ENCODE measurements around the gene BLZF1.
A peak's percentile ranks its signal among the peaks of the same experiment; 100 is the strongest.
"Not testable (repeated sequence)": the region's sequence is repeated elsewhere in the genome, so short reads cannot be mapped to it uniquely, and the experiment has no call there.

Gene BLZF1

GRCh38 chr1:169367686-169368405 is at the start of gene BLZF1, which contains the start of gene NME7:
Gene BLZF1 (plus strand): TSS chr1:169368195. CDS start chr1:169369523, 1,328 bp downstream.
Gene NME7 (minus strand): TSS chr1:169367797. CDS start chr1:169367710, 87 bp downstream.
- Histone ChIP-seq H3K9me3 (no peaks in the 10 kb centered on the region), H3K4me1 (no peaks in the 10 kb centered on the region), H3K36me3 (replicated peaks) (peaks cover 10% of the 10 kb centered on the region; the same call in 1 of the 2 replicates), H3K27me3 (ENCODE audit: low read depth) (no peaks in the 10 kb centered on the region), H3K4me3 (peak within 1 kb of the TSS; percentile 78)
- in situ Hi-C loops (cut with MboI; ENCODE audit: low sequenced_read_pairs), result loop anchor here (25.0 kb wide), 1 partner anchor 256 kb away; the partner anchor contains the start of gene ATP1B1
- DNase-seq (ENCODE audit: low spot score in 2 of 2), result peak; percentile 94 to 98

GRCh38 chr1:169318536-169319244 is 49.3 kb upstream of the BLZF1 start:
- Histone ChIP-seq H3K27me3 (ENCODE audit: low read depth) (no peaks in the 10 kb centered on the region), H3K4me3 (no peak overlapping the region), H3K36me3 (replicated peaks) (no peaks in the 10 kb centered on the region), H3K4me1 (no peaks in the 10 kb centered on the region), H3K9me3 (no peaks in the 10 kb centered on the region)
- in situ Hi-C loops (cut with MboI; ENCODE audit: low sequenced_read_pairs), result no loop called here
- DNase-seq (ENCODE audit: low spot score in 2 of 2), result no peak

GRCh38 chr1:169321539-169321938 is 46.5 kb upstream of the BLZF1 start:
- no peak overlapping the region for H3K4me3 ChIP-seq

GRCh38 chr1:169322138-169322537 is 45.9 kb upstream of the BLZF1 start:
- H3K36me3 ChIP-seq (replicated peaks), result no peaks in the 10 kb centered on the region
- no peak overlapping the region for H3K4me3 ChIP-seq
- H3K27me3 ChIP-seq (ENCODE audit: low read depth), result no peaks in the 10 kb centered on the region
- in situ Hi-C loops (cut with MboI; ENCODE audit: low sequenced_read_pairs), result no loop called here
- peaks cover 7% of the 10 kb centered on the region for H3K4me1 ChIP-seq
- no peaks in the 10 kb centered on the region for H3K9me3 ChIP-seq
- DNase-seq (ENCODE audit: low spot score in 2 of 2), result no peak

More at GRCh38 chr1:169321539-169321938, 46.5 kb upstream of the BLZF1 start:
- no peaks in the 10 kb centered on the region for H3K36me3 ChIP-seq (replicated peaks)
- H3K4me1 ChIP-seq, result peaks cover 7% of the 10 kb centered on the region
- in situ Hi-C loops (cut with MboI; ENCODE audit: low sequenced_read_pairs), result no loop called here
- no peaks in the 10 kb centered on the region for H3K9me3 ChIP-seq
- H3K27me3 ChIP-seq (ENCODE audit: low read depth), result no peaks in the 10 kb centered on the region
- no peak for DNase-seq (ENCODE audit: low spot score in 2 of 2)

- Histone ChIP-seq H3K4me3 (no peak overlapping the region), H3K9me3 (no peaks in the 10 kb centered on the region), H3K4me1 (peaks cover 7% of the 10 kb centered on the region), H3K27me3 (ENCODE audit: low read depth) (no peaks in the 10 kb centered on the region), H3K36me3 (replicated peaks) (no peaks in the 10 kb centered on the region)
- peak in 1 of 2 experiments; percentile 29 for DNase-seq (ENCODE audit: low spot score in 2 of 2)
- in situ Hi-C loops (cut with MboI; ENCODE audit: low sequenced_read_pairs), result loop anchor here (25.0 kb wide), 1 partner anchor 713 kb away; no protein-coding TSS in a partner anchor
These were observed 42.9 kb upstream of the BLZF1 start for GRCh38 chr1:169325117-169325516.

- no peaks in the 10 kb centered on the region for H3K9me3 ChIP-seq
- in situ Hi-C loops (cut with MboI; ENCODE audit: low sequenced_read_pairs), result loop anchor here (25.0 kb wide), 1 partner anchor 714 kb away; no protein-coding TSS in a partner anchor
- DNase-seq (ENCODE audit: low spot score in 2 of 2), result no peak
- H3K4me3 ChIP-seq, result no peak overlapping the region
- no peaks in the 10 kb centered on the region for H3K36me3 ChIP-seq (replicated peaks)
- no peaks in the 10 kb centered on the region for H3K27me3 ChIP-seq (ENCODE audit: low read depth)
- peaks cover 7% of the 10 kb centered on the region for H3K4me1 ChIP-seq
These were observed 41.6 kb upstream of the BLZF1 start for GRCh38 chr1:169326261-169326955.

- peaks cover 7% of the 10 kb centered on the region for H3K4me1 ChIP-seq
- no peak for DNase-seq (ENCODE audit: low spot score in 2 of 2)
- in situ Hi-C loops (cut with MboI; ENCODE audit: low sequenced_read_pairs), result loop anchor here (25.0 kb wide), 1 partner anchor 715 kb away; no protein-coding TSS in a partner anchor
These were observed 41.1 kb upstream of the BLZF1 start for GRCh38 chr1:169326956-169327268.

GRCh38 chr1:169327875-169328274 is 40.1 kb upstream of the BLZF1 start:
- H3K4me1 ChIP-seq, result peaks cover 7% of the 10 kb centered on the region
- H3K9me3 ChIP-seq, result no peaks in the 10 kb centered on the region
- no peak for DNase-seq (ENCODE audit: low spot score in 2 of 2)
- no peak overlapping the region for H3K4me3 ChIP-seq
- no peaks in the 10 kb centered on the region for H3K36me3 ChIP-seq (replicated peaks)
- no peaks in the 10 kb centered on the region for H3K27me3 ChIP-seq (ENCODE audit: low read depth)
- in situ Hi-C loops (cut with MboI; ENCODE audit: low sequenced_read_pairs), result loop anchor here (25.0 kb wide), 1 partner anchor 716 kb away; no protein-coding TSS in a partner anchor

More at GRCh38 chr1:169326956-169327268, 41.1 kb upstream of the BLZF1 start:
- H3K4me3 ChIP-seq, result no peak overlapping the region
- H3K9me3 ChIP-seq, result no peaks in the 10 kb centered on the region
- no peaks in the 10 kb centered on the region for H3K27me3 ChIP-seq (ENCODE audit: low read depth)
- no peaks in the 10 kb centered on the region for H3K36me3 ChIP-seq (replicated peaks)

- Histone ChIP-seq H3K9me3 (no peaks in the 10 kb centered on the region), H3K4me1 (peaks cover 1% of the 10 kb centered on the region), H3K36me3 (replicated peaks) (no peaks in the 10 kb centered on the region), H3K27me3 (ENCODE audit: low read depth) (no peaks in the 10 kb centered on the region), H3K4me3 (no peak overlapping the region)
- no peak for DNase-seq (ENCODE audit: low spot score in 2 of 2)
- in situ Hi-C loops (cut with MboI; ENCODE audit: low sequenced_read_pairs), result loop anchor here (25.0 kb wide), 1 partner anchor 717 kb away; no protein-coding TSS in a partner anchor
These were observed 38.6 kb upstream of the BLZF1 start for GRCh38 chr1:169329383-169329782.

GRCh38 chr1:169330927-169331326 is 37.1 kb upstream of the BLZF1 start:
- H3K4me3 ChIP-seq, result no peak overlapping the region
- in situ Hi-C loops (cut with MboI; ENCODE audit: low sequenced_read_pairs), result loop anchor here (25.0 kb wide), 1 partner anchor 719 kb away; no protein-coding TSS in a partner anchor
- H3K9me3 ChIP-seq, result no peaks in the 10 kb centered on the region
- no peaks in the 10 kb centered on the region for H3K4me1 ChIP-seq
- DNase-seq (ENCODE audit: low spot score in 2 of 2), result no peak
- H3K36me3 ChIP-seq (replicated peaks), result no peaks in the 10 kb centered on the region
- H3K27me3 ChIP-seq (ENCODE audit: low read depth), result no peaks in the 10 kb centered on the region

- H3K9me3 ChIP-seq; H3K27me3 ChIP-seq (ENCODE audit: low read depth); DNase-seq (ENCODE audit: low spot score in 2 of 2); H3K36me3 ChIP-seq (replicated peaks); H3K4me1 ChIP-seq; H3K4me3 ChIP-seq: not testable (repeated sequence)
- in situ Hi-C loops (cut with MboI; ENCODE audit: low sequenced_read_pairs), result loop anchor here (25.0 kb wide), 1 partner anchor 722 kb away; no protein-coding TSS in a partner anchor
These were observed 33.3 kb upstream of the BLZF1 start for GRCh38 chr1:169334727-169335126.

GRCh38 chr1:169336947-169337715 is 30.9 kb upstream of the BLZF1 start:
- not testable (repeated sequence) for H3K36me3 ChIP-seq (replicated peaks); H3K27me3 ChIP-seq (ENCODE audit: low read depth); H3K4me3 ChIP-seq; H3K9me3 ChIP-seq; DNase-seq (ENCODE audit: low spot score in 2 of 2)
- H3K4me1 ChIP-seq, result peaks cover 11% of the 10 kb centered on the region
- in situ Hi-C loops (cut with MboI; ENCODE audit: low sequenced_read_pairs), result loop anchor here (25.0 kb wide), 1 partner anchor 725 kb away; no protein-coding TSS in a partner anchor

GRCh38 chr1:169338617-169339016 is 29.4 kb upstream of the BLZF1 start:
- H3K27me3 ChIP-seq (ENCODE audit: low read depth), result no peaks in the 10 kb centered on the region
- H3K9me3 ChIP-seq, result peaks cover 9% of the 10 kb centered on the region; the same call in 1 of the 2 replicates
- H3K36me3 ChIP-seq (replicated peaks), result no peaks in the 10 kb centered on the region
- in situ Hi-C loops (cut with MboI; ENCODE audit: low sequenced_read_pairs), result loop anchor here (25.0 kb wide), 1 partner anchor 726 kb away; no protein-coding TSS in a partner anchor
- no peak for DNase-seq (ENCODE audit: low spot score in 2 of 2)
- no peak overlapping the region for H3K4me3 ChIP-seq
- H3K4me1 ChIP-seq, result peaks cover 11% of the 10 kb centered on the region
